Smooth muscle cell (in vitro differentiated cells): ENCODE data around the gene KRTAP2-3. TPM values are rescaled to one million over a fixed set of nuclear protein-coding genes. Genes with fewer than 3 reads are reported as not detected.
A peak's percentile ranks its signal among the peaks of the same experiment; 100 is the strongest.

Experiments
- DNase-seq: peaks from one replicate; lab custom pipeline; 2025; ENCODE audit not compliant: unreplicated experiment; lab: John Stamatoyannopoulos, UW
- H2AFZ ChIP-seq: fragments of 200-600 bp; sonication (generic); 2 replicates; pipeline ENCODE4 v1.6.0; 2016; ENCODE audit warnings: antibody characterized with exemption, low read depth, mild to moderate bottlenecking
- H3F3A ChIP-seq: fragments of 200-600 bp; sonication (generic); 2 replicates; pipeline ENCODE4 v1.6.0; 2017; ENCODE audit warnings: antibody characterized with exemption, low read depth
- H3K27ac ChIP-seq: fragments of 200-600 bp; sonication (generic); 2 replicates; pipeline ENCODE4 v1.5.1; 2016; ENCODE audit warnings: low read depth, mild to moderate bottlenecking
- H3K27me3 ChIP-seq: fragments of 200-600 bp; sonication (generic); 2 replicates; pipeline ENCODE4 v1.6.1; 2016; ENCODE audit warnings: low read depth, mild to moderate bottlenecking
- H3K36me3 ChIP-seq: fragments of 200-600 bp; sonication (generic); 2 replicates; pipeline ENCODE4 v1.5.1; 2016; ENCODE audit warnings: low read depth
- H3K4me1 ChIP-seq: fragments of 200-600 bp; sonication (generic); 2 replicates; pipeline ENCODE4 v1.5.1; 2016; ENCODE audit warnings: low read depth
- H3K4me2 ChIP-seq: fragments of 200-600 bp; sonication (generic); 2 replicates; pipeline ENCODE4 v1.6.0; 2016; ENCODE audit warnings: mild to moderate bottlenecking
- H3K4me3 ChIP-seq: fragments of 200-600 bp; sonication (generic); 2 replicates; pipeline ENCODE4 v1.5.1; 2016; ENCODE audit warnings: mild to moderate bottlenecking
- H3K79me2 ChIP-seq: fragments of 200-600 bp; sonication (generic); 2 replicates; pipeline ENCODE4 v1.6.0; 2016; ENCODE audit warnings: low read depth, mild to moderate bottlenecking
- H3K9ac ChIP-seq: fragments of 200-600 bp; sonication (generic); 2 replicates; pipeline ENCODE4 v1.6.0; 2016; ENCODE audit warnings: low read depth
- H3K9me3 ChIP-seq: fragments of 200-600 bp; sonication (generic); replicated peaks from 2 replicates; pipeline ENCODE4 v1.5.1; 2016; ENCODE audit warnings: low read depth
- H4K20me1 ChIP-seq: fragments of 200-600 bp; sonication (generic); 2 replicates; pipeline ENCODE4 v1.6.0; 2016; ENCODE audit warnings: low read depth
- CTCF ChIP-seq: fragments of 200-600 bp; sonication (generic); IDR thresholded peaks from 2 replicates; pipeline ENCODE4 v1.5.1; 2017; ENCODE audit warnings: borderline replicate concordance, mild to moderate bottlenecking, antibody characterized with exemption; ENCODE audit not compliant: insufficient read depth, poor library complexity, severe bottlenecking
- WGBS: methylation state at CpG from one replicate; pipeline ENCODE4 v1.1.7; 2016; ENCODE audit warnings: low lambda C conversion rate; 5-methylcytosine and 5-hydroxymethylcytosine counted together
- polyA plus RNA-seq: library from polyadenylated mRNA; unstranded; fragments of >200 nt; fragmentation: Nextera tagmentation; extraction: Ambion mirVana; gene quantifications from 2 replicates; pipeline ENCODE4 v1.2.1, GENCODE V29; 2016
- total RNA-seq: library from RNA; depleted of rRNA; stranded (reverse); fragments of >200 nt; gene quantifications from 2 replicates; pipeline ENCODE4 v1.2.3, GENCODE V29; 2014

The KRTAP2-3 gene
- total and polyA plus RNA-seq, 2 experiments from 2014 or later = 17.3 to 21.0 TPM

- no peak within 1 kb of the TSS for H3K4me3 ChIP-seq
- H3K9ac ChIP-seq = no peak within 1 kb of the TSS
- no peaks in the 10 kb centered on the region for H4K20me1 ChIP-seq
- DNase-seq = no peak
- no peak for TF ChIP-seq CTCF
- no peaks in the 10 kb centered on the region for H3K9me3 ChIP-seq
- H3K4me1 ChIP-seq = no peaks in the 10 kb centered on the region
- no peaks in the 10 kb centered on the region for H3F3A ChIP-seq
- no peaks in the 10 kb centered on the region for H3K27me3 ChIP-seq
- WGBS = 83% methylated on average over 12 of the region's 12 CpGs
- H3K4me2 ChIP-seq = no peak within 1 kb of the TSS
- H2AFZ ChIP-seq = no peak within 1 kb of the TSS
- H3K27ac ChIP-seq = no peak within 1 kb of the TSS
- no peaks in the 10 kb centered on the region for H3K36me3 ChIP-seq
- no peaks in the 10 kb centered on the region for H3K79me2 ChIP-seq
These were observed 30.2 kb downstream of the KRTAP2-3 start, which contains the start of gene KRTAP1-4 for GRCh38 chr17:41029633-41030245. KRTAP1-4 (minus strand) TSS chr17:41030195; CDS start chr17:41030078, 117 bp downstream.

GRCh38 chr17:41026715-41027471 lies 33.0 kb downstream of the KRTAP2-3 start, which contains the start of gene KRTAP1-5:
KRTAP1-5 (minus strand) TSS chr17:41027208; CDS start chr17:41027155, 53 bp downstream.
- peak within 1 kb of the TSS; percentile 47 for H3K4me2 ChIP-seq
- no peak within 1 kb of the TSS for H3K27ac ChIP-seq
- no peak within 1 kb of the TSS for H3K4me3 ChIP-seq

GRCh38 chr17:41024697-41025096 lies 35.2 kb downstream of the KRTAP2-3 start:
- Histone ChIP-seq H3K36me3 (no peaks in the 10 kb centered on the region), H3K4me2 (no peak overlapping the region), H3F3A (no peaks in the 10 kb centered on the region), H3K9ac (no peak overlapping the region), H3K4me1 (no peaks in the 10 kb centered on the region), H3K27ac (no peak overlapping the region), H4K20me1 (no peaks in the 10 kb centered on the region), H3K9me3 (no peaks in the 10 kb centered on the region), H3K27me3 (no peaks in the 10 kb centered on the region), H3K4me3 (no peak overlapping the region), H2AFZ (no peak overlapping the region), H3K79me2 (no peaks in the 10 kb centered on the region)
- no peak for DNase-seq
- WGBS = 72% methylated on average over 3 of the region's 3 CpGs
- no peak for TF ChIP-seq CTCF

More at GRCh38 chr17:41026715-41027471, 33.0 kb downstream of the KRTAP2-3 start, which contains the start of gene KRTAP1-5:
- Histone ChIP-seq H3K9ac (no peak within 1 kb of the TSS), H4K20me1 (no peaks in the 10 kb centered on the region), H3K4me1 (no peaks in the 10 kb centered on the region), H3F3A (no peaks in the 10 kb centered on the region), H3K36me3 (no peaks in the 10 kb centered on the region), H2AFZ (no peak within 1 kb of the TSS), H3K79me2 (no peaks in the 10 kb centered on the region), H3K9me3 (no peaks in the 10 kb centered on the region), H3K27me3 (no peaks in the 10 kb centered on the region)
- 77% methylated on average over 9 of the region's 9 CpGs for WGBS
- no peak for TF ChIP-seq CTCF
- DNase-seq = no peak
